Transverse colon (tissue), 4 donors: ENCODE data around the gene TFIP11. TPM values are rescaled to one million over a fixed set of nuclear protein-coding genes. Genes with fewer than 3 reads are reported as not detected.

Source experiments
- DNase-seq: peaks from one replicate; pipeline ENCODE4 v3.0.0-alpha.2; 2019
- H3K27ac ChIP-seq, 4 donors: fragments of 200-600 bp; sonication (generic); 2 replicates each; pipeline ENCODE4 v1.5.1; 2016 to 2018; ENCODE audit warnings: inconsistent platforms in 4 of 4
- H3K27me3 ChIP-seq: fragments of 200-600 bp; sonication (generic); 2 replicates; pipeline ENCODE4 v1.5.1; 2017; ENCODE audit warnings: inconsistent platforms
- H3K36me3 ChIP-seq, 4 donors: fragments of 200-600 bp; sonication (generic); 2 replicates each; pipeline ENCODE4 v1.5.1; 2017 to 2019; ENCODE audit warnings: inconsistent platforms in 4 of 4
- H3K4me1 ChIP-seq, 4 donors: fragments of 200-600 bp; sonication (generic); 2 replicates each; pipeline ENCODE4 v1.5.1; 2017 to 2020; ENCODE audit warnings: inconsistent platforms in 4 of 4
- H3K4me3 ChIP-seq, 4 donors: fragments of 200-600 bp; sonication (generic); 1 replicate in 1 of 4; 2 replicates in 3 of 4; pipeline versions ENCODE4 v1.5.1 to v1.6.1; 2017 to 2019; ENCODE audit warnings: inconsistent platforms in 4 of 4
- H3K9me3 ChIP-seq, 2 donors: fragments of 200-600 bp; sonication (generic); 2 replicates each; pipeline ENCODE4 v1.5.1; 2017 to 2019; ENCODE audit warnings: inconsistent platforms in 2 of 2
- CTCF ChIP-seq, 5 experiments: fragments of 200-600 bp in 3 of 5; fragments of 450-650 bp in 2 of 5; sonication (generic) in 3 of 5; IDR thresholded peaks; 1 replicate in 2 of 5; 2 replicates in 3 of 5; pipeline ENCODE4 v1.5.1; 2016 to 2017; ENCODE audit warnings: antibody characterized with exemption in 5 of 5, inconsistent platforms in 3 of 5, mild to moderate bottlenecking in 2 of 5, moderate library complexity in 1 of 5
- EP300 ChIP-seq: sonication (generic); formaldehyde crosslinking; IDR thresholded peaks from one replicate; pipeline ENCODE4 v1.6.1; 2017; ENCODE audit warnings: antibody characterized with exemption, low read depth
- POLR2A ChIP-seq: fragments of 450-650 bp; IDR thresholded peaks from one replicate; pipeline ENCODE4 v1.6.1; 2016; ENCODE audit warnings: antibody characterized with exemption, mild to moderate bottlenecking, moderate library complexity
- POLR2AphosphoS5 ChIP-seq, 3 donors: sonication (generic); formaldehyde crosslinking; IDR thresholded peaks; one replicate each; pipeline ENCODE4 v1.6.1; 2016; ENCODE audit warnings: antibody characterized with exemption in 3 of 3
- WGBS, 2 donors: methylation state at CpG; one replicate each; pipeline ENCODE4 v1.1.5; 2018; ENCODE audit warnings: low coverage in 1 of 2; 5-methylcytosine and 5-hydroxymethylcytosine counted together
- in situ Hi-C, 4 donors: fragments of 200-750 bp; cut with MboI; loops; one replicate each; pipeline versions ENCODE4 v1.15.0 to v1.15.1; 2017; ENCODE audit warnings: low sequenced_read_pairs in 3 of 4, low pct_ligation_motif_present in 1 of 4, low pct_unique_long_range_greater_than_20kb in 1 of 4
- intact Hi-C: fragments of 100-400 bp; cut with DNase I; formaldehyde crosslinking; loops from one replicate; pipeline ENCODE4 v1.15.1; 2023; ENCODE audit warnings: low total_unique reads
- small RNA-seq, 4 donors: library from RNA; depleted of rRNA; stranded (forward); fragments of <200 nt; gene quantifications; one replicate each; pipeline ENCODE3, GENCODE V24; 2016
- total RNA-seq, 4 donors: library from RNA; depleted of rRNA; stranded (reverse); fragments of >200 nt; gene quantifications; one replicate each; pipeline ENCODE4 v1.1.0, GENCODE V29; 2016

TFIP11 gene
- total RNA-seq, 4 donors from 2014 or later, result 5.2 to 33.7 (median 31.1) TPM

DNA sequence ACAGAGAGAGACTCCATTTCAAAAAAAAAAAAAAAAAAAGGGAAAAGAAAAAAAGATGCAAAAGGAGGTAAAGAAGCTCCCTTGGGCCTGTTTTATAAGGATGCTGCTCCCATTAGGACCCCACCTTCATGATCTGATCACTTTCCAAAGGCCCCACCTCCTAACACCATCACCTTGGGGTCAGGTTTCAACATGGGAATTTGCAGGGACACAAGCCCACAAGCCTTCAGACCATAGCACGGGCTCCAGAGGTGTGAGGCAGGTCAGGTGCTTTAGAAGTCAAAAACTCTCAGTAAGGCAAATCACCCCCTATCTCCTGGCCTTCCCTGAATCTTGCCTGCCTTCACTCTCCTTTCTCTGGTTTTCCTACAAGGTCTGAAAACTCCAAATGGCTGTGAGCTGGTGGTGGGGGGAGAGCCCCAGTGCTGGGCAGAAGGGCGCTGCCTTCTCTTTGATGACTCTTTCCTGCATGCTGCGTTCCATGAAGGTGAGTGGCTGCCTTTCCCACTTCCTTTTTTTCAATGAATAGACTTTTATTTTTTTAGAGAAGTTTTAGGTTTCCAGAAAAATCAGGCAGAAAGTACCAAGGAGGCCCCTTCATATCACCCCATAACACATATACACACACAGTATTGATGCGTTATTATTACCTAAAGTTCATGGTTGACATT is 70.1 kb downstream of the TFIP11 start:
- in situ Hi-C loops, result no loop called here
- Histone ChIP-seq H3K4me1 (peaks cover 0 to 15% (median 6%) of the 10 kb centered on the region in 4 donors), H3K36me3 (no peaks in the 10 kb centered on the region), H3K4me3 (no peak overlapping the region), H3K9me3 (no peaks in the 10 kb centered on the region), H3K27me3 (no peaks in the 10 kb centered on the region), H3K27ac (no peak overlapping the region)
- no peak for DNase-seq
- TF ChIP-seq POLR2A (no peak), POLR2AphosphoS5 (IDR thresholded peaks at IDR 0.05) (no peak), EP300 (no peak), CTCF (IDR thresholded peaks at IDR 0.05) (no peak)
- 88 to 100% methylated on average over 2 to 4 of the region's 4 CpGs for WGBS, 2 donors
- intact Hi-C loops, result no loop called here

Small RNAs within 50 kb of the gene (small RNA-seq; reads per million reads assigned to genes)
- gene MIR548J, result 0 to 0.56 (median 0) reads per million in 4 donors

Other genes with a start within 250 kb of the TFIP11 start
- 1 to 10 TPM in 2 of 4 donors, under 1 TPM in 2; 0.20 to 2.2 (median 1.2) TPM for gene ASPHD2, start 83.2 kb downstream of the TFIP11 start, total RNA-seq
- gene HPS4, start 28.7 kb downstream of the TFIP11 start, total RNA-seq, result 10 to 100 TPM; 29.1 to 51.2 (median 37.2) TPM
- 10 to 100 TPM in 1 of 4 donors, 1 to 10 TPM in 3; 3.0 to 11.4 (median 6.2) TPM for gene SRRD, start 28.6 kb downstream of the TFIP11 start, total RNA-seq
- 10 to 100 TPM; 14.3 to 35.6 (median 26.8) TPM for gene TPST2, start 77.7 kb upstream of the TFIP11 start, total RNA-seq
- gene CRYBB1, start 105.6 kb upstream of the TFIP11 start, total RNA-seq, result 1 to 10 TPM in 2 of 4 donors, not detected in 2; 1.1 to 6.4 TPM
- gene CRYBA4, start 109.5 kb upstream of the TFIP11 start, total RNA-seq, result not detected
- 10 to 100 TPM in 1 of 4 donors, 1 to 10 TPM in 2, under 1 TPM in 1; 1.00 to 17.1 (median 3.0) TPM for gene MIAT, start 145.1 kb upstream of the TFIP11 start, total RNA-seq